Right atrium auricular region (tissue), 2 donors: ENCODE results near the gene TNKS1BP1. TPM values are rescaled to one million over a fixed set of nuclear protein-coding genes. Genes with fewer than 3 reads are reported as not detected.

Experiments
- DNase-seq: peaks from one replicate; pipeline ENCODE4 v3.0.0-alpha.2; 2019; ENCODE audit warnings: low spot score
- H3K27ac ChIP-seq, 2 donors: fragments of 200-600 bp; sonication (generic); 1 replicate in 1 of 2; 2 replicates in 1 of 2; pipeline ENCODE4 v1.5.1; 2016 to 2019
- H3K27me3 ChIP-seq, 2 donors: fragments of 200-600 bp; sonication (generic); one replicate each; pipeline versions ENCODE4 v1.5.1 to v1.6.0; 2017 to 2019
- H3K36me3 ChIP-seq: fragments of 200-600 bp; sonication (generic); one replicate; pipeline ENCODE4 v1.5.1; 2016
- H3K4me1 ChIP-seq, 2 donors: fragments of 200-600 bp; sonication (generic); one replicate each; pipeline versions ENCODE4 v1.5.1 to v1.6.0; 2017 to 2019
- H3K4me3 ChIP-seq, 2 donors: fragments of 200-600 bp; sonication (generic); 1 replicate in 1 of 2; 2 replicates in 1 of 2; pipeline ENCODE4 v1.5.1; 2017 to 2019; ENCODE audit warnings: mild to moderate bottlenecking in 1 of 2, moderate library complexity in 1 of 2
- H3K9me3 ChIP-seq, 2 donors: fragments of 200-600 bp; sonication (generic); one replicate each; pipeline ENCODE4 v1.5.1; 2019
- total RNA-seq, 2 donors: library from RNA; depleted of rRNA; stranded (reverse); fragments of >200 nt; gene quantifications; one replicate each; pipeline ENCODE4 v1.1.0, GENCODE V29; 2016
- TF ChIP-seq, protein P1 (sequence below), 2 donors: fragments of 200-600 bp; sonication (generic); IDR thresholded peaks; one replicate each; pipeline ENCODE4 v1.5.1; 2019; ENCODE audit warnings: antibody characterized with exemption in 2 of 2

The TNKS1BP1 gene
- total RNA-seq, 2 donors from 2014 or later, result 26.8 to 52.5 TPM

DNA sequence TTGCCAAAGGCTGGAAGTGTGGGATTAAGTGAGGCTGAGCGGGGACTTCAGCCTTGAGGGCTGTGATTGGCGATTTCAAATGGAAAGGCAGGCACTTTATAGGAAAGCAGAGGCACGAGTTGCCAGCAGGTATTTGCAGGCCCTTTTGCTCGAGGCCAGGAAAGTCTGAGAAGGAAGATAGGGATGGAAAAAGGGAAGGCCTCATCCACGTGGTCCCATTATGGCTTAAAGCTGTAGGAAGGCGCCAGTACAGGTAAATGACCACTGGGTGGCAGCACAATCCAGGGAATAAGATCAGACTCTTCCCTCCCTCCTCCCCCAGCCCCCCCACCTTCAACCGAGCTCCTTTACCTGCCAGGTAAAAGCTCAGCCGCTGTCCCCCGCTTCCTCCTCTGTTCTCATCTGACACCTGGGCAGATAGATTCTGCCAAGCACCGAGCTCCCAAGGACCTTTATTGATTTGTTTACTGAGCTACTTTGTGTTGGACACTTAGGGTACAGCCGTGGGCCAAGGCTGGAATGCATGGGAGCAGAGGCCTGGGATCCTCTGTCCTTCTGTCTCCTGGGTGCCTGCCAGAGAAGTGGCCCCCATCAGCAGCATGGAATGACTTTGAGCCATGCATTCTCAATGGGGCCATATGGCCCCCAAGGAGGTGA lies 20.9 kb upstream of the TNKS1BP1 start:
- no peaks in the 10 kb centered on the region for H3K27me3 ChIP-seq
- no peaks in the 10 kb centered on the region for H3K9me3 ChIP-seq
- peaks cover 0 to 15% of the 10 kb centered on the region in 2 donors for H3K4me1 ChIP-seq
- H3K27ac ChIP-seq, result no peak overlapping the region
- no peak overlapping the region for H3K4me3 ChIP-seq
- no peaks in the 10 kb centered on the region for H3K36me3 ChIP-seq
- TF ChIP-seq, protein P1, sequence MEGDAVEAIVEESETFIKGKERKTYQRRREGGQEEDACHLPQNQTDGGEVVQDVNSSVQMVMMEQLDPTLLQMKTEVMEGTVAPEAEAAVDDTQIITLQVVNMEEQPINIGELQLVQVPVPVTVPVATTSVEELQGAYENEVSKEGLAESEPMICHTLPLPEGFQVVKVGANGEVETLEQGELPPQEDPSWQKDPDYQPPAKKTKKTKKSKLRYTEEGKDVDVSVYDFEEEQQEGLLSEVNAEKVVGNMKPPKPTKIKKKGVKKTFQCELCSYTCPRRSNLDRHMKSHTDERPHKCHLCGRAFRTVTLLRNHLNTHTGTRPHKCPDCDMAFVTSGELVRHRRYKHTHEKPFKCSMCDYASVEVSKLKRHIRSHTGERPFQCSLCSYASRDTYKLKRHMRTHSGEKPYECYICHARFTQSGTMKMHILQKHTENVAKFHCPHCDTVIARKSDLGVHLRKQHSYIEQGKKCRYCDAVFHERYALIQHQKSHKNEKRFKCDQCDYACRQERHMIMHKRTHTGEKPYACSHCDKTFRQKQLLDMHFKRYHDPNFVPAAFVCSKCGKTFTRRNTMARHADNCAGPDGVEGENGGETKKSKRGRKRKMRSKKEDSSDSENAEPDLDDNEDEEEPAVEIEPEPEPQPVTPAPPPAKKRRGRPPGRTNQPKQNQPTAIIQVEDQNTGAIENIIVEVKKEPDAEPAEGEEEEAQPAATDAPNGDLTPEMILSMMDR (IDR thresholded peaks at IDR 0.05), result peak; percentile 74 to 89
- peak; percentile 73 for DNase-seq

DNA sequence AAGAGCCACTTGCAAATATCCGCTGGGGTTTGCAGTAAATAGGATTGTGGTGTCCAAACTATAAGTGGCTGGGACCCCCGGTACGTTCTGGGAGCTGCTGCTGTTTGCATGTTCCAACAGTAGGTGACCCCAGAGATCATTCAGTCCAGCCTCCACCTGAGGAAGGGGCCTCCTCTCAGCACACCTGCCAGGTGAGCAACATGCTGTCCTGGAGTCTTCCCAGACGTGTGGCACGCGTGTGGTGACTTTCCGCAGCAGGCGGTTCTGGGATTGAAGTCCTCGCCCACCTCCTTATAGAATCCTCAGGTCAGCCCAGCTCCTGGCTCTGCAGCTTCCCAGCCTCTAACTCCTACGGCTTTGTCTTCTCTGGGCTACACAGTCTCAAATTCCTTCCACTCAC lies 20.1 kb upstream of the TNKS1BP1 start:
- H3K27ac ChIP-seq, result no peak overlapping the region
- no peak for DNase-seq
- H3K9me3 ChIP-seq, result no peaks in the 10 kb centered on the region
- H3K4me3 ChIP-seq, result no peak overlapping the region
- H3K27me3 ChIP-seq, result no peaks in the 10 kb centered on the region
- peaks cover 0 to 11% of the 10 kb centered on the region in 2 donors for H3K4me1 ChIP-seq
- H3K36me3 ChIP-seq, result no peaks in the 10 kb centered on the region
- TF ChIP-seq, protein P1 (IDR thresholded peaks at IDR 0.05), result no peak

DNA sequence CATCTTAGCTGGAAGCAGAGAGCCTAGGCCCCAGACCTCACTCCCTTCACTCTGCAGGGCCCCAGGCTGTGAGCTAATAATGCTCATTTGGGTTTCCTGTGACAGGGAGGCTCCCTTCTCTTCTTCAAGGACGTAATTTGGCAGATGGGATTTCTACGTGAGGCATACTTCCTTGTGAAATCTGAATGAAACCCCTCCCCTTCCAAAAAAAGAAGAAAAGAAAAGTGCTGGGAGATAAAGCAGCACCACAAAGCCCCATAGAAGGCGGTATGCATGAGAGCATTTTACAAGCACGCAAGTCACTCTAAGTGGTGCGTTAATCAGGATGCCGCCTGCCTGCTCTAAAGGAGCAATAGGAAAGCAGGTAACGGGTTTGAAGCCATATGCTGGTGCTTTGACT lies 19.1 kb upstream of the TNKS1BP1 start:
- DNase-seq, result no peak
- TF ChIP-seq, protein P1 (IDR thresholded peaks at IDR 0.05), result no peak
- Histone ChIP-seq H3K27ac (no peak overlapping the region), H3K27me3 (no peaks in the 10 kb centered on the region), H3K9me3 (no peaks in the 10 kb centered on the region), H3K4me3 (no peak overlapping the region), H3K36me3 (no peaks in the 10 kb centered on the region), H3K4me1 (peaks cover 0 to 6% of the 10 kb centered on the region in 2 donors)

DNA sequence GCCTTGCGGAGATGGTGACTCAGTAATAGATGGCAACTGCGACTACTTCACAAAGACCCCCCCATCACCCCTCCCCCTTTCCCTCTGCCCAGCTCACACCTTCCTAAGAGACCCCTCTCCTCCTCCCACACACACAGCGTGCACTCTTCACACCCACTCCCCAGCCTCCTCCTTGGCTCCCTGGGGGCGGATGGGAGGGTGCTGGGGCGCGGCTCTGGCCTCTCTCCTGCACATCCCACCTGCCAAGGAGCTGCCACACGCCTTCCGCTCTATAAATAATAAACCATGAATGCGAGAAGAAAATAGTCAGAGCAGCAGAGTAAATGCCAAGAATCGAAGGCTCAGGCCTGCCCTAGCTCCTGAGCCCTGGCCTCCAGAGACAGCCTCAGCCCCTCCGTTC lies 17.9 kb upstream of the TNKS1BP1 start:
- Histone ChIP-seq H3K36me3 (no peaks in the 10 kb centered on the region), H3K27ac (no peak overlapping the region), H3K4me3 (no peak overlapping the region), H3K27me3 (no peaks in the 10 kb centered on the region), H3K9me3 (no peaks in the 10 kb centered on the region), H3K4me1 (peaks cover 0 to 6% of the 10 kb centered on the region in 2 donors)
- TF ChIP-seq, protein P1 (IDR thresholded peaks at IDR 0.05), result no peak
- DNase-seq, result no peak

DNA sequence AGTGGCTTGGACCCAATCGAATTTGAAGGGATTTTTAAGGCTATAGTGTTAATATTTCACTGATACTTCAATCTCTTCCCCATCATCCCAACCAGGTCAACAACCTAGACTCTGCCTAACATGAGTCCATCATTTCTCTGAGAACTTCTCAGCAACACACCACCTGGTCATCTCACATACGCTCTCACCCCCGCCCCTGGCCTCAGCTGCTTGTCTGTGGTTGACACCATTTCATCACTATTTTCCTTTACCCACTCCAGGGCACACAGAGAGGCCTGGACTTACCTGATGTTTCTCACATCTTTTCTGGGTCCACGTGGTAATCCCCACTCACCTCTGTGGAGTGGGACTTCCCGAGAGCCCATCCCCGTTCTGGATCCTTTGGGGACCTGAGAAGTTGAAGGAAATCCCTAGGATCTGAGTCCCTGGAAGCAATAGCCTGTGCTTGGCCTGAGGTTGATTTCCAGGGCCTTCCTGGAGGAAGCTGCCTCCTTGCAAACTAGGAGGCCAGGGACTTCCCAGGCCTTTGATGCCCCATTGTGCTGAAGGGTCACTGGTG lies 16.6 kb upstream of the TNKS1BP1 start:
- H3K4me1 ChIP-seq, result peaks cover 0 to 8% of the 10 kb centered on the region in 2 donors
- H3K36me3 ChIP-seq, result no peaks in the 10 kb centered on the region
- TF ChIP-seq, protein P1 (IDR thresholded peaks at IDR 0.05), result no peak
- DNase-seq, result no peak
- H3K9me3 ChIP-seq, result no peaks in the 10 kb centered on the region
- no peak overlapping the region for H3K4me3 ChIP-seq
- no peak overlapping the region for H3K27ac ChIP-seq
- H3K27me3 ChIP-seq, result no peaks in the 10 kb centered on the region
